Tibial artery (tissue), 4 donors: ENCODE results near the gene KRTAP5-1.

Experiments used
- DNase-seq, 2 donors: peaks; one replicate each; pipeline ENCODE4 v3.0.0-alpha.2; 2019
- H3K27ac ChIP-seq, 2 donors: fragments of 200-600 bp; sonication (generic) in 1 of 2; 1 replicate in 1 of 2; 2 replicates in 1 of 2; pipeline ENCODE4 v1.5.1; 2018 to 2019; ENCODE audit warnings: mild to moderate bottlenecking in 1 of 2
- H3K27me3 ChIP-seq, 2 donors: fragments of 200-600 bp; sonication (generic) in 1 of 2; one replicate each; pipeline versions ENCODE4 v1.5.1 to v1.6.0; 2016 to 2019
- H3K36me3 ChIP-seq, 3 donors: fragments of 200-600 bp; sonication (generic) in 2 of 3; one replicate each; pipeline ENCODE4 v1.5.1; 2016 to 2019; ENCODE audit warnings: mild to moderate bottlenecking in 2 of 3
- H3K4me1 ChIP-seq, 4 donors: fragments of 200-600 bp; sonication (generic) in 2 of 4; 1 replicate in 3 of 4; 2 replicates in 1 of 4; pipeline ENCODE4 v1.5.1; 2016 to 2019
- H3K4me3 ChIP-seq, 2 donors: fragments of 200-600 bp; sonication (generic) in 1 of 2; 1 replicate in 1 of 2; 2 replicates in 1 of 2; pipeline ENCODE4 v1.5.1; 2018 to 2019; ENCODE audit warnings: mild to moderate bottlenecking in 2 of 2
- H3K9me3 ChIP-seq, 3 donors: fragments of 200-600 bp; sonication (generic) in 1 of 3; one replicate each; pipeline ENCODE4 v1.5.1; 2016 to 2019
- CTCF ChIP-seq, 2 experiments: fragments of 200-600 bp in 1 of 2; fragments of 450-650 bp in 1 of 2; IDR thresholded peaks; one replicate each; pipeline ENCODE4 v1.5.1; 2017 to 2019; ENCODE audit warnings: antibody characterized with exemption in 2 of 2, mild to moderate bottlenecking in 1 of 2, moderate library complexity in 1 of 2
- intact Hi-C: fragments of 100-400 bp; cut with DNase I; formaldehyde crosslinking; loops from one replicate; pipeline ENCODE4 v1.15.0; 2023; ENCODE audit warnings: low total_unique reads

The KRTAP5-1 gene

DNA sequence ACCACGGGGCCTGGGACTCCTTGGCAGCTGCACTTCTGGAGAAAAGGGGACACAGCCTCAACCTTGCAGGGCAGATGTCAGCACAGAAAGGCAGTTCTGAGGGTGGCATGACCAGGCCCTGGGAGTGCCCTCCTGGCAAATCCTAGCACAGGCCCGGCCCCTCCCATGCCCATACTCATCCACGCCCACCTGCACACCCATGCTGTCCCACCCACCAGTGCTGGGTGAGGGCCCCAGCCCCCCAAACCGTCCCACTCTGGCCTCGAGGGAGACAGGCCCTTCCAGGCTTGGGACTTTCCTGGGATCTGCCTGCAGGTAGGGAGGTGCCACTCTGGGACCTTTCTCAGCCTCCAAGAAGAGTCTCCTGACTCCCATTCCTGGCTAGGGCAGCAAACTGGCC lies 23.1 kb downstream of the KRTAP5-1 start:
- intact Hi-C loops, result loop anchor here (10.0 kb wide), 1 partner anchor 193 kb away; the partner anchor contains the start of gene IFITM10
- no peaks in the 10 kb centered on the region for H3K9me3 ChIP-seq
- H3K36me3 ChIP-seq, result peaks cover 12 to 60% (median 47%) of the 10 kb centered on the region in 3 donors
- H3K27me3 ChIP-seq, result no peaks in the 10 kb centered on the region
- no peak overlapping the region for H3K4me3 ChIP-seq
- peaks cover 5 to 56% (median 51%) of the 10 kb centered on the region in 4 donors for H3K4me1 ChIP-seq
- DNase-seq, result no peak
- no peak for TF ChIP-seq CTCF (IDR thresholded peaks at IDR 0.05)
- H3K27ac ChIP-seq, result peak overlapping the region in 1 of 2 donors; percentile 92

- TF ChIP-seq CTCF (IDR thresholded peaks at IDR 0.05), result no peak
- Histone ChIP-seq H3K4me3 (no peak overlapping the region), H3K4me1 (peaks cover 5 to 57% (median 50%) of the 10 kb centered on the region in 4 donors), H3K27ac (peak overlapping the region; percentile 92 to 94), H3K27me3 (no peaks in the 10 kb centered on the region), H3K36me3 (peaks cover 13 to 61% (median 50%) of the 10 kb centered on the region in 3 donors), H3K9me3 (no peaks in the 10 kb centered on the region)
- intact Hi-C loops, result loop anchor here (10.0 kb wide), 1 partner anchor 194 kb away; the partner anchor contains the start of gene IFITM10
- DNase-seq, result no peak
Measured at GRCh38 chr11:1561266-1561665, 23.8 kb downstream of the KRTAP5-1 start.

DNA sequence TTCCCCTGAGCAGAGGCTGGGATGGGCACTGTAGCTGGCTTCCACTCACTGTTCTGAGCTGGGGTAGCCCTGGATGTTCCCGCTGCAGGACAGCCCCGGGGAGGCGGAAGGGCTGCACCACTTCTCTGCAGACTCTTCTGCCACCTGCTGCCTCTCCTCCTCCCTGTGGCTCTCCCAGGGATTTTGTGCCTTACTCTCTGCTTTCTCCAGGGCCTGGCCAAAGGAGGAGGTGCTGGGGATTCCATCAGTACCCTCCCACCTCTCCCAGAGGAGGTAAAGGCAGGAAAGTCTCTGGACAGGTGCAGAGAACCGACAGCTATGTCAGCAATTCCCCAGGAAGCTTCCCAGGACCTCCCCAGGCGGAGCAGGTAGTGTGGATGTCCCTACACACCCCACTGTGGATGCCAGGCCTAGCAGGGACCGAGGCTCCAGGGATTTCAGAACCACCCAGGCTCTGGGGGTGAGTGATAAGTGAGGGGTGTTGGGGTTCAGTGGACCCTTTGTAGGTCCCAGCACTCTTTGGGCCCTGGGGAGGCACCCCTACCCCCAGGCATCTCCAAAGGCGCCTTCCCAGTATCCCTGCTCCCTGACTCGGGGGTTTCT lies 24.3 kb downstream of the KRTAP5-1 start:
- Histone ChIP-seq H3K27me3 (no peaks in the 10 kb centered on the region), H3K36me3 (peaks cover 18 to 62% (median 55%) of the 10 kb centered on the region in 3 donors), H3K27ac (peak overlapping the region; percentile 92 to 94), H3K4me3 (no peak overlapping the region), H3K4me1 (peaks cover 5 to 59% (median 50%) of the 10 kb centered on the region in 4 donors), H3K9me3 (no peaks in the 10 kb centered on the region)
- TF ChIP-seq CTCF (IDR thresholded peaks at IDR 0.05), result no peak
- intact Hi-C loops, result loop anchor here (10.0 kb wide), 1 partner anchor 194 kb away; the partner anchor contains the start of gene IFITM10
- DNase-seq, result no peak

- H3K9me3 ChIP-seq, result no peaks in the 10 kb centered on the region
- intact Hi-C loops, result loop anchor here (10.0 kb wide), 1 partner anchor 195 kb away; the partner anchor contains the start of gene IFITM10
- no peak for DNase-seq
- H3K4me3 ChIP-seq, result peak overlapping the region in 1 of 2 donors; percentile 41
- TF ChIP-seq CTCF (IDR thresholded peaks at IDR 0.05), result no peak
- H3K27me3 ChIP-seq, result no peaks in the 10 kb centered on the region
- H3K4me1 ChIP-seq, result peaks cover 5 to 61% (median 50%) of the 10 kb centered on the region in 4 donors
- H3K36me3 ChIP-seq, result peaks cover 19 to 62% (median 56%) of the 10 kb centered on the region in 3 donors
- peak overlapping the region; percentile 92 to 94 for H3K27ac ChIP-seq
Measured at GRCh38 chr11:1560002-1560648, 25.0 kb downstream of the KRTAP5-1 start.

DNA sequence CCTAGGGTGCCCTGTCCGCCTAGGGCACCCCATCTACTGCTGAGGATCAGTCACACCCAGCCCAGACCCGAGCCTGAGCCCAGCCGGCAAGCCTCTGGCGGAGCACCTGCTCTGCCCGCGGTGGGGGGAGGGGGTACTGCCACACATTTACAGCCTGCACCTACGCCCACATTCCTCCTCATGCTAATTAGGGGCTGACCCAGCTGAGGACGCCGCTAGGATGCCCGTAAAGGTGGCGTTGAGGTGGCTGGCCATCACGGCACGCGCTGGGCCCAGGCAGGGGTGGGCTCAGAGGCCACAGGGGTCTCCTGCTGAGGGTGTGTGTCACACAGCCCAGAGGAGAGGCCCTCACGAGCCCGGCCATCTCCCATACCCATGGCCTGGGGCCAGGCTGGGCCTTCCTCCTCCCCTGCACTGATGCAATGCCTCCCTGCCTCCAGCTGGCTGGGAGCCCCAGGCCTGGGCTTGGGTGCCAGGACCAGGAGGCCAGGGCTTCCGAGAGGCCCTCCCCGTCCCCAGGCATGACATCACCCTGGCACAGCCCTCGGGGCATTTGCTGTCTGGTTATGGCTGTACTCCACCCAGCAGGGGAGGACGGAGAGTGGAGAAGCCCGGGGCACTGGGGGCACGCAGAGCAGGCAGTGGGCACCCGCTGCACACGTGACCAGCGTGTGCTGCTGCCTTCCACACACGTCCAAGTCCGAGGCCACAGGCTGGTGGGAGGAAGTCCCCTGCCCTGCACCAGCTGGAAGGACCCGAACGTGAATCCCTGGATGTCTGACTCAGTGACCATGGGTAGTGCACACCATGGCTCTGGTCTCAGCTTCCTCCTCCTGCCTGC lies 25.8 kb downstream of the KRTAP5-1 start:
- H3K27me3 ChIP-seq, result no peaks in the 10 kb centered on the region
- intact Hi-C loops, result no loop called here
- peak overlapping the region; percentile 92 to 94 for H3K27ac ChIP-seq
- no peak for TF ChIP-seq CTCF (IDR thresholded peaks at IDR 0.05)
- peaks cover 5 to 59% (median 46%) of the 10 kb centered on the region in 4 donors for H3K4me1 ChIP-seq
- peak overlapping the region; percentile 32 to 41 for H3K4me3 ChIP-seq
- peaks cover 19 to 61% (median 56%) of the 10 kb centered on the region in 3 donors for H3K36me3 ChIP-seq
- peak; percentile 95 to 99 for DNase-seq
- no peaks in the 10 kb centered on the region for H3K9me3 ChIP-seq
